BE2C (cell line): ENCODE data around the gene PAM16.
A peak's percentile ranks its signal among the peaks of the same experiment; 100 is the strongest.

ENCODE experiments used
- DNase-seq: peaks from one replicate; pipeline ENCODE4 v3.0.0-alpha.2; 2020
- H3K27me3 ChIP-seq: fragments of 250-450 bp; sonication (Bioruptor Pico); 2 replicates; pipeline ENCODE4 v1.5.1; 2020; ENCODE audit warnings: mild to moderate bottlenecking
- H3K36me3 ChIP-seq: fragments of 250-450 bp; sonication (Bioruptor Pico); 2 replicates; pipeline ENCODE4 v1.5.1; 2020; ENCODE audit warnings: mild to moderate bottlenecking
- H3K4me1 ChIP-seq: fragments of 250-450 bp; sonication (Bioruptor Pico); 2 replicates; pipeline ENCODE4 v1.5.1; 2020
- H3K4me3 ChIP-seq: 2 replicates; pipeline ENCODE4 v1.5.1; 2011; ENCODE audit warnings: low read depth, low read length
- H3K9me3 ChIP-seq: fragments of 250-450 bp; sonication (Bioruptor Pico); 2 replicates; pipeline ENCODE4 v1.5.1; 2020
- TF ChIP-seq, protein P1 (sequence below): IDR thresholded peaks from 2 replicates; pipeline ENCODE4 v1.5.1; 2012; ENCODE audit warnings: mild to moderate bottlenecking, low read depth, low read length

Gene PAM16

DNA sequence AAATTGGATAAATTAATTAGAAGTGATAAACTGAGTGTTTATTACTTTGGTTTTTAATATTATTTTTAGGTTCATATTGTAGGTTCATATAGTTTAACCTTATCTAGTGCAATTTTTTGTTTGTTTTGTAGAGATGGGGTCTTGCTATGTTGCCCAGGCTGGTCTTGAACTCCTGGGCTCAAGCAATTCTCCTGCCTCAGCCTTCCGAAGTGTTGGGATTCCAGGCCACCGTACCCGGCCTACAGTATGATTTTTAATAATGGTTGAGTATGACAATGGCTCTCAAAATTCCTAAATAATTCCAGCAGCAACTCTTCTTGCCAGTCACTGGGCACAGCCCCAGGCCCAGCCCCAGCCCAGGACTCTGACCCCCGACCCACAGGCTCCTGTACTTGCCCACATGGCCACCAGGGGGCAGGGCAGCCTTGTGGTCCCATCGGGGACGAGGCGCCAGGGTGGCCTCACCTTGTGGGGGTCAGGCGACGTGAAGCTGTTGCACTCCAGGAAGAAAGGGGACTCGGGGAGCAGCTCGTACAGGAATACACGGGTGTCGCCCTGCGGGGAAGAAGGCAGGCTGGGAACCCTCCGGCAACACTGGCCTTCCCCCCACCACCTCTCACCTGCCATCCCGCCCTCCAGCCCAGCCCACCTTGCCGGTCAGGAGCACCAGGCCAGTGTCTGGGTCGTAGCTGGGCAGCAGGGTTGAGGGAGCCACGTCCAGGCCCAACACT, 7.9 kb upstream of the PAM16 start:
- Histone ChIP-seq H3K4me1 (peaks cover 7% of the 10 kb centered on the region), H3K27me3 (no peaks in the 10 kb centered on the region), H3K4me3 (no peak overlapping the region), H3K9me3 (no peaks in the 10 kb centered on the region), H3K36me3 (no peaks in the 10 kb centered on the region)
- TF ChIP-seq, protein P1, sequence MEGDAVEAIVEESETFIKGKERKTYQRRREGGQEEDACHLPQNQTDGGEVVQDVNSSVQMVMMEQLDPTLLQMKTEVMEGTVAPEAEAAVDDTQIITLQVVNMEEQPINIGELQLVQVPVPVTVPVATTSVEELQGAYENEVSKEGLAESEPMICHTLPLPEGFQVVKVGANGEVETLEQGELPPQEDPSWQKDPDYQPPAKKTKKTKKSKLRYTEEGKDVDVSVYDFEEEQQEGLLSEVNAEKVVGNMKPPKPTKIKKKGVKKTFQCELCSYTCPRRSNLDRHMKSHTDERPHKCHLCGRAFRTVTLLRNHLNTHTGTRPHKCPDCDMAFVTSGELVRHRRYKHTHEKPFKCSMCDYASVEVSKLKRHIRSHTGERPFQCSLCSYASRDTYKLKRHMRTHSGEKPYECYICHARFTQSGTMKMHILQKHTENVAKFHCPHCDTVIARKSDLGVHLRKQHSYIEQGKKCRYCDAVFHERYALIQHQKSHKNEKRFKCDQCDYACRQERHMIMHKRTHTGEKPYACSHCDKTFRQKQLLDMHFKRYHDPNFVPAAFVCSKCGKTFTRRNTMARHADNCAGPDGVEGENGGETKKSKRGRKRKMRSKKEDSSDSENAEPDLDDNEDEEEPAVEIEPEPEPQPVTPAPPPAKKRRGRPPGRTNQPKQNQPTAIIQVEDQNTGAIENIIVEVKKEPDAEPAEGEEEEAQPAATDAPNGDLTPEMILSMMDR = peak; percentile 89
- DNase-seq = peak; percentile 84

DNA sequence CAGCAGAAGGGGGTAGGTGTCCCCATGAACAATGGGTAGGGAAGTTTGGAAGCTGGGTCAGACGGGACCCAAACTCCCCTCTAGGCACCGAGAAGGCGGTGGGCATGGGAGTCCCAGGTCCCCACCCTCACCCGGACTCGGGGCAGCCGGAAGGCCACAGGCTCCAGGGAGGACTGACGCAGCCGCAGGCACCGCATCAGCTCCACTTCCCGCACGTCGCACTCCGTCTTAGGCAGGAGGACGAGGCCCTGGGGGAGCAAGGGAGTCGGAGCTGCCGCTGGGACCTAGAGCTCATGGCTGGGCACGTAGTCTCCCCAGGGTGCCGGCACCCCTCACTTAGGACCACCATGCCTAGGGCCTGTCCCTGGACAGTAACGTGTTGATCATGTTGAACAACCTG, 7.1 kb upstream of the PAM16 start:
- no peak for DNase-seq
- Histone ChIP-seq H3K4me3 (no peak overlapping the region), H3K36me3 (no peaks in the 10 kb centered on the region), H3K27me3 (no peaks in the 10 kb centered on the region), H3K9me3 (no peaks in the 10 kb centered on the region), H3K4me1 (peaks cover 7% of the 10 kb centered on the region)
- TF ChIP-seq, protein P1 = no peak

DNA sequence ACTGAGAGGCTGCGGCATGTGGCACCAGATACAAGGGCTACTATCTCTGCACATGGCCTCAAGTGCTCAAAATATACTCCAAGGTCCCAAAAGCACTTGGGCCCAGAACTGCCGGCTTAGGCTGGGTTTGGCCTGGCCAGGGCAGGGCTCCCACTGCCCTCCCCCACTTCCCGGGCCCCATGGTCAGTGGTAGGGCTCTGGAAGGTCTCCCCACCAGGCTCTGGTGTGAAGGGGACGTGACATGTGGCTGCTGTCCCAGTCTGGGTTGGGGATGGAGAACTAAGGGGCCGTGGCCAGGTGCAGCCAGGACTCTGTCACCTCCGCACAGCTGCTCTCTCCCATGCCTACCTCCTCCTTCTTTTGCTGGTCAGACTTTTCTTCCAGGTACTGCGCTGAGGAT, 5.7 kb upstream of the PAM16 start:
- Histone ChIP-seq H3K36me3 (no peaks in the 10 kb centered on the region), H3K27me3 (no peaks in the 10 kb centered on the region), H3K9me3 (no peaks in the 10 kb centered on the region), H3K4me1 (peaks cover 7% of the 10 kb centered on the region), H3K4me3 (no peak overlapping the region)
- DNase-seq = no peak
- TF ChIP-seq, protein P1 = no peak

DNA sequence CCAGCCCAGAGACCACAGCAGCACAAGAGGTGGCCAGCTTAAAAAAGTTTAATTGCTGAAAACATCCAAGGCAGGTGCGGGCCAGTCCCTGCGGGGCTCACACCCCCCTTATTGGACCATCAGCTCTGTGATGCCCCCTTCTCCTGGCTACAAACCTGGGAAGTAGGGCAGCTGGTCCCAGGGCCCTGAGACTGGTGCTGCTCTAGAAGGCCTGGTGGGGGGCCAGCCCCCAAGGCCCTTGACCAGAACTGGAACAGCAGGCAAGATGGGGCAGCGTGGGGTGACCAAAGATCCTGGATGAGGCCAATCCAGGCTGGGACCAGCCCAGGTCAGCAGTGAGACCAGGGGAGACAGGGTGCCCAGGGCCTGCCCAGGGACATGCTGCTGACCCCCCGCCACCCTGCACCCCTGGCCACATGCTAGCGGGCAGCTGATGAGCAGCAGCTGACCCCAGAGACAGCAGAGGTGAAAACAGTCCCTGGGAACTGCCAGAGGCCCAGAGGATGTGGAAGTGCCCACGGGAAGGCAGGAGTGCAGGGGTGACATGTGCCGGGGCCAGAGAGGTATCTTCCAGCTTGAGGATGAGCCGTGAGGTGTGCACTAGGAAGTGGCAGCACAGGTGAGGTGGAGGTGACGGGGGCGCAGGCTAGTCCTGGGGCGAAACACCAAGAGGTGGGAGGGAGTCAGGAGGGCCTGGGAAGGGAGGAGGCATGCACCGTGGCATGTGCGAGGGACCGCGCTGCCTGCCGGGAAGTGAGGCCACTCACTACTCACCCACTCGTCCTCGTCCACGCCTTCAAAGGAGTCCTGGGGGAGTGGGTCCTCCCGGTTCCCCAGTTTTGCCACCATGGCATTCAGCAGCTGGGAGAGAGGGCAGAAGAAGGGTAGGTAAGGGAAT, 3.6 kb upstream of the PAM16 start:
- H3K36me3 ChIP-seq = peaks cover 5% of the 10 kb centered on the region; the same call in 1 of the 2 replicates
- TF ChIP-seq, protein P1 = no peak
- no peaks in the 10 kb centered on the region for H3K27me3 ChIP-seq
- no peak for DNase-seq
- no peak overlapping the region for H3K4me3 ChIP-seq
- peaks cover 6% of the 10 kb centered on the region; the same call in 1 of the 2 replicates for H3K4me1 ChIP-seq
- H3K9me3 ChIP-seq = no peaks in the 10 kb centered on the region; the same call in 1 of the 2 replicates

DNA sequence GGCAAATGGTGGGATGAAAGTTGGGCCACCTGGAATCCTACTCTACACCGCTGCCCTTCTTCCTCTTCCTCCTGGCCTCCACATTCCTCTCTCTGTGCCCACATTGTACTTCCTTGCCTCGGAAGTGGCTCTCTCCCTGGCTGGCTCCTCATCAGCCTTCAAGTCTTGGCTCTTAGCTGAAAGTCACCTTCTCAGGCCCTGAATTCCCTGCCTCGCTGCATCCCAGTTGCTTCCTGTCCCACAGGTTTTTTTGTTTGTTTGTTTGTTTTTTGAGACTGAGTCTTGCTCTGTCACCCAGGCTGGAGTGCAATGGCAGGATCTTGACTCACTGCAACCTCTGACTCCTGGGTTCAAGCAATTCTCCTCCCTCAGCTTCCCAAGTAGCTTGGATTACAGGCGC, 2.6 kb upstream of the PAM16 start:
- H3K4me1 ChIP-seq = peaks cover 3% of the 10 kb centered on the region; the same call in 1 of the 2 replicates
- H3K4me3 ChIP-seq = no peak overlapping the region
- TF ChIP-seq, protein P1 = no peak
- no peaks in the 10 kb centered on the region for H3K27me3 ChIP-seq
- no peaks in the 10 kb centered on the region; the same call in 1 of the 2 replicates for H3K9me3 ChIP-seq
- DNase-seq = no peak
- peaks cover 13% of the 10 kb centered on the region for H3K36me3 ChIP-seq
